ENCODE measurements around the gene CDH13.

Gene CDH13

DNA sequence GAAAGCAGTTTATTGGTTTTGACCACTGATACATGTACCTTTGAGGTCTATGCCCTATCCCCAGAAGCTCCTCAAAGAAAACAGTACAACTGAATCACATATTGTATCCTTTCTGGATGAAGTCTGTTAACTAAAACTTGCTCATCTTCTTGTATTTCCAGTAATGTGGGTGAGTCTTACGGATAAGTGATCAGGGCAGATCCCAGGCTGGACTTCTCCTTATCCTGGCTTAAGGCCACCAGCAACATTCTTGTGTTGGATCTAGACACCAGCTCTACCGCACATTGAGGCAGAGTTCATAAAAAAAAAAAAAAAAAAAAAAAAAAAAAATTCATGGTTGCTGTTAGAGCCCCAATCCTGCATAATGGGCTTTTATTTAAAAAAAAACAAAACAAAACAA is 644.4 kb downstream of the CDH13 start:
- Histone ChIP-seq H3K36me3 (ENCODE audit: insufficient read depth, low read length) (no peaks in the 10 kb centered on the region), H4K20me1 (ENCODE audit: insufficient read depth, low read length) (no peaks in the 10 kb centered on the region), H3K27me3 (ENCODE audit: insufficient read depth, low read length, poor library complexity) (peaks cover 6% of the 10 kb centered on the region), H3K9ac (ENCODE audit: low read depth, low read length) (no peak overlapping the region), H3K9me3 (ENCODE audit: insufficient read depth, low read length, severe bottlenecking) (no peaks in the 10 kb centered on the region), H2AFZ (ENCODE audit: low read depth, low read length) (no peak overlapping the region), H3K4me1 (ENCODE audit: insufficient read depth, low read length) (no peaks in the 10 kb centered on the region), H3K79me2 (ENCODE audit: insufficient read depth, low read length) (no peaks in the 10 kb centered on the region), H3K27ac (ENCODE audit: low read length) (no peak overlapping the region), H3K4me2 (ENCODE audit: insufficient read depth, low read length) (no peak overlapping the region), H3K4me3 (ENCODE audit: low read depth in 1 of 2, low read length in 2 of 2) (no peak overlapping the region)
- ATAC-seq (ENCODE audit: insufficient read depth, low read depth) (no peak), DNase-seq (no peak)
- no peak for TF ChIP-seq EZH2 (IDR thresholded peaks at IDR 0.05; ENCODE audit: borderline replicate concordance, low read depth, low read length, severe bottlenecking)
- no peak for TF ChIP-seq CTCF (IDR thresholded peaks at IDR 0.05; ENCODE audit: borderline replicate concordance, extremely low read depth, low read length, poor library complexity, severe bottlenecking)

- H3K4me3 ChIP-seq (ENCODE audit: low read depth in 1 of 2, low read length in 2 of 2) = no peak overlapping the region
- H3K9me3 ChIP-seq (ENCODE audit: insufficient read depth, low read length, severe bottlenecking) = no peaks in the 10 kb centered on the region
- TF ChIP-seq EZH2 (IDR thresholded peaks at IDR 0.05; ENCODE audit: borderline replicate concordance, low read depth, low read length, severe bottlenecking) (no peak), CTCF (IDR thresholded peaks at IDR 0.05; ENCODE audit: borderline replicate concordance, extremely low read depth, low read length, poor library complexity, severe bottlenecking) (no peak)
- H3K79me2 ChIP-seq (ENCODE audit: insufficient read depth, low read length) = no peaks in the 10 kb centered on the region
- no peaks in the 10 kb centered on the region for H3K4me1 ChIP-seq (ENCODE audit: insufficient read depth, low read length)
- no peak overlapping the region for H3K9ac ChIP-seq (ENCODE audit: low read depth, low read length)
- no peak overlapping the region for H3K4me2 ChIP-seq (ENCODE audit: insufficient read depth, low read length)
- no peak for ATAC-seq (ENCODE audit: insufficient read depth, low read depth)
- H3K36me3 ChIP-seq (ENCODE audit: insufficient read depth, low read length) = no peaks in the 10 kb centered on the region
- H2AFZ ChIP-seq (ENCODE audit: low read depth, low read length) = no peak overlapping the region
- DNase-seq = no peak
- no peaks in the 10 kb centered on the region for H4K20me1 ChIP-seq (ENCODE audit: insufficient read depth, low read length)
- H3K27ac ChIP-seq (ENCODE audit: low read length) = no peak overlapping the region
- H3K27me3 ChIP-seq (ENCODE audit: insufficient read depth, low read length, poor library complexity) = peaks cover 6% of the 10 kb centered on the region
These were observed 645.3 kb downstream of the CDH13 start for GRCh38 chr16:83271970-83272575.

DNA sequence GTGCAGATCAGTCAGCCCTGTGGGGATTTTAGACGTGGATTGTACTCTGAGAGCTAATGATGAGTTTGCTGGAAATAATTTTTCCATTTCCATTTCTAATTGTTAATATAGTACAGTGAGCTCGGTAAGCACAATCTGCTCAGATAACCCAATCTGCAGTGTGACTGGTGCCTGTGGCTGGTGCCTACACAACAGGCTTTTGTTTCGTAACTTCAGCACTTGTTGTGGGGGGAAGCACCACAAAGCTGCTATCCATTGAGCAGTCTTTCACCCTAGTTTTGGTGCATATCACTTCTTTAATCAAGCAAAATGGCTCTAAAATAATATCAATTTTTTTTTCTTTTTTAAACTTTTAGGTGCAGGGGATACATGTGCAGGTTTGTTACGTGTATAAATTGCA is 646.1 kb downstream of the CDH13 start:
- Histone ChIP-seq H3K27ac (ENCODE audit: low read length) (no peak overlapping the region), H4K20me1 (ENCODE audit: insufficient read depth, low read length) (no peaks in the 10 kb centered on the region), H2AFZ (ENCODE audit: low read depth, low read length) (no peak overlapping the region), H3K27me3 (ENCODE audit: insufficient read depth, low read length, poor library complexity) (peaks cover 6% of the 10 kb centered on the region), H3K79me2 (ENCODE audit: insufficient read depth, low read length) (no peaks in the 10 kb centered on the region), H3K4me1 (ENCODE audit: insufficient read depth, low read length) (no peaks in the 10 kb centered on the region), H3K36me3 (ENCODE audit: insufficient read depth, low read length) (no peaks in the 10 kb centered on the region), H3K9ac (ENCODE audit: low read depth, low read length) (no peak overlapping the region), H3K4me2 (ENCODE audit: insufficient read depth, low read length) (no peak overlapping the region), H3K9me3 (ENCODE audit: insufficient read depth, low read length, severe bottlenecking) (no peaks in the 10 kb centered on the region), H3K4me3 (ENCODE audit: low read depth in 1 of 2, low read length in 2 of 2) (no peak overlapping the region)
- DNase-seq = no peak
- TF ChIP-seq EZH2 (IDR thresholded peaks at IDR 0.05; ENCODE audit: borderline replicate concordance, low read depth, low read length, severe bottlenecking) (no peak), CTCF (IDR thresholded peaks at IDR 0.05; ENCODE audit: borderline replicate concordance, extremely low read depth, low read length, poor library complexity, severe bottlenecking) (no peak)
- no peak for ATAC-seq (ENCODE audit: insufficient read depth, low read depth)
